ENCODE results near the gene JAGN1.
"Not testable (repeated sequence)": the region's sequence is repeated elsewhere in the genome, so short reads cannot be mapped to it uniquely, and the experiment has no call there.

The JAGN1 gene

DNA sequence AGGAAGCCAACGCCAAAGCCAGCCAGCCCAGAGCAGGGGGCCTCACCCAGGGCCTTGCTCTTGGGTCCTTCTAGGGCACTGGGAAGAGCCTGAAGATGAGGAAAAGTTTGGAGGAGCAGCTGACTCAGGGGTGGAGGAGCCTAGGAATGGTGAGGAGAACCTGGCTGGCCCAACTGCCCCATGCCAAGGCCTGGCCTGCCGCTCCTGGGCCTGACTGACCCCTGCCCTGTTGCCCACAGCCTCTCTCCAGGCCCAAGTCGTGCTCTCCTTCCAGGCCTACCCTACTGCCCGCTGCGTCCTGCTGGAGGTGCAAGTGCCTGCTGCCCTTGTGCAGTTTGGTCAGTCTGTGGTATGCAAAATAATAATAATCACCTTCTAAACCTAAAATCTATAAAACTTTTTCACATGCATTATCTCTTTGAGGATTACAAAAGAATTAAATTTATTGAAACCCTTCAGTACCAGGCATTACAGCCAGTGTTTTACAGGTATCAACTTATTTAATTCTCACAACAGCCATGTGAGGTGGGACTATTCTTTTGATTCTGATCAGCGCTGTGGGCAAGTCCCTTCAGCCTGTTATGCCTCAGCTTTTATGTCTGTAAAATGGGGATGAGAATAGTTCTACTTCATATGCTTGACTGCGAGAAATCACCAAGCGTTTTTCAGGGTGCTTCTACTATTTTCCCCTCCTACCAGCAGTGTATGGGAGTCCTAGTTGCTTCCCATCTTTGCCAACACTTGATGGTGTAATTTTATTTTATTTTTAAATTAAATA, 28.0 kb downstream of the JAGN1 start:
- no peak for DNase-seq (ENCODE audit: low read depth)

DNA sequence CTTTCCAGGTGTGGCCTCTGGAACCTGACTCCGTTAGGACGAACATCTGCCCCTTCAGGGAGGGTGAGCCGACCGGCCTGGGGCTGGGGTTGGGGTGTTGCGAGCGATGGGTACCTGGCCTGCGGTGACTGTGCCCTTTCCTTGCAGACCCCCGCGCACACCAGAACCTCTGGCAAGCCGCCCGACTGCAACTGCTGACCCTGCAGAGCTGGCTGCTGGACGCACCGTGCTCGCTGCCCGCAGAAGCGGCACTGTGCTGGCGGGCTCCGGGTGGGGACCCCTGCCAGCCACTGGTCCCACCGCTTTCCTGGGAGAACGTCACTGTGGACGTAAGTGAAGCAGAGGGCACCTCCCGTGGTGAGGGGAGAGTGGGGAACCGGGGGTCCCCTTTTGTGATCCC, 37.7 kb downstream of the JAGN1 start:
- no peak for DNase-seq (ENCODE audit: low read depth)

DNA sequence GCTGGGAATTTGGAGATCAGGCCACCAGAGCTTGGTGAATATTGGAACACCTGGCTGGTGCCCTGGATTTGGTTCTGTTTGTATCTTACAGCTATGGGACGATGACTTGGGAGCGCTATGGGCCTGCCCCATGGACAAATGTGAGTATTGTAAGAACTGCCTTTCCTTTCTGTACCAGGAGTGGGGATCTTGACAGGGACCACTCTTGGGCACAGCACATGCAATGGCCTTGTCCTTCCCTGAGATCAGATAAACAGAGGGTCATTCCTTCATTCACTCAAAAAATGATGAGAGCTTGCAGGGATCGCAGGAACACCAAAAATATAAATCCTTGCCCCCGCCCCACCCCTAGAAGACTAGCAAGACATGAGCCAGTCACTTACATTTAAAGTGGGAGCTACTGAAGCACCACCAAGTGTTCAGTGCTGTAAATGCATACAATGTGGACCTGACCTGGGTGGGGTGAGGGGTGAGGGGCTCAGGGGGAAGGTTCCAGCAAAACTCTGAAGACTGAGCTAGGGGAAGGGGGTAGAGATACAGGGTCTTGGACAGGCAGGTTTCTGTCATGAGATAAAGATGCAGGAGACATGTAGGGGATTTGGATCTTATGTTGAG, 40.5 kb downstream of the JAGN1 start:
- DNase-seq (ENCODE audit: low read depth), result no peak

DNA sequence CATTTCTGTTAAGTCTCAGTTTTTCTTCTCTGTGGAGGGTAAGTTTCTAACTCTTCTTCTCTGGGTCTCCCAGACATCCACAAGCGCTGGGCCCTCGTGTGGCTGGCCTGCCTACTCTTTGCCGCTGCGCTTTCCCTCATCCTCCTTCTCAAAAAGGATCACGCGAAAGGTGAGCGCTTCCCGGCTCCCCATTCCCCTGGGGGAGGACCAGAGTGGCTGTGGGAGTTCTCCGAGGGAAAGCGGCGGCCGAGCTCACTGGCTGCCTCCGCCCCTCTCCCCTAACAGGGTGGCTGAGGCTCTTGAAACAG, 42.1 kb downstream of the JAGN1 start:
- DNase-seq (ENCODE audit: low read depth), result no peak

DNA sequence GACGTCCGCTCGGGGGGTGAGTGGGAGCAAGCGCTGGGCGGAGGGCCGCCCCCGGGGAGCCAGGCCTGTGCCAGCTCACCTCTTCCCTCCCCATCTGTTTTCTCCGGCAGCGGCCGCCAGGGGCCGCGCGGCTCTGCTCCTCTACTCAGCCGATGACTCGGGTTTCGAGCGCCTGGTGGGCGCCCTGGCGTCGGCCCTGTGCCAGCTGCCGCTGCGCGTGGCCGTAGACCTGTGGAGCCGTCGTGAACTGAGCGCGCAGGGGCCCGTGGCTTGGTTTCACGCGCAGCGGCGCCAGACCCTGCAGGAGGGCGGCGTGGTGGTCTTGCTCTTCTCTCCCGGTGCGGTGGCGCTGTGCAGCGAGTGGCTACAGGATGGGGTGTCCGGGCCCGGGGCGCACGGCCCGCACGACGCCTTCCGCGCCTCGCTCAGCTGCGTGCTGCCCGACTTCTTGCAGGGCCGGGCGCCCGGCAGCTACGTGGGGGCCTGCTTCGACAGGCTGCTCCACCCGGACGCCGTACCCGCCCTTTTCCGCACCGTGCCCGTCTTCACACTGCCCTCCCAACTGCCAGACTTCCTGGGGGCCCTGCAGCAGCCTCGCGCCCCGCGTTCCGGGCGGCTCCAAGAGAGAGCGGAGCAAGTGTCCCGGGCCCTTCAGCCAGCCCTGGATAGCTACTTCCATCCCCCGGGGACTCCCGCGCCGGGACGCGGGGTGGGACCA, 42.6 kb downstream of the JAGN1 start:
- no peak for DNase-seq (ENCODE audit: low read depth)

DNA sequence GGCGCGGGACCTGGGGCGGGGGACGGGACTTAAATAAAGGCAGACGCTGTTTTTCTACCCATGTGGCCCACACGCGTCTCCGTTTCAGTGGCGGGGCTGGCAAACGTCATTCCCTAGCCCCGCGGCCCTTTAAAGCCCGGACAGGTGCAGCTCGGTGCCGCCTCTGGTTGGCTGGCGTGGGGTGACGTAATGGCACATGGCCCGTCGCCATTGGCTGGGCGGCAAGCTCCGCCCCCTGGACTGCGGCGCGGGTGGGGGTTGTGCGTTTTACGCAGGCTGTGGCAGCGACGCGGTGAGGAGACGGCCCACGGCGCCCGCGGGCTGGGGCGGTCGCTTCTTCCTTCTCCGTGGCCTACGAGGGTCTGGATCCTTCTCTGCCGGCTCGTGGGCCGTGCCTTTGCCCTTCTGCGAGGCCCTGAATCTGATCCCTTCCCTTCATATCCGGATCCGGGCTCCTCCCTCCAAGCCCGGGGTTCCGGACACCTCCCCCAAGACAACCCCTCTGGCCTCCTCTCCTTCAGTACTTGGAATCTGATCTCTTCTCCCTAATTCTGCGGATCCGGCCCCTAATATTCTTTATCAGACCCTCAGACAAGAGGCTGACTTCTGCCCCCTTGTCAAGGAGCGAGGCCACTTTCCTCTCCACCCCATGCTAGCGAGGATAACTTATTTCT, 43.3 kb downstream of the JAGN1 start, which contains the start of gene CRELD1:
CRELD1 (plus strand) TSS at position 274 of the 674 bp plus-strand sequence. CDS start 605 bp downstream, outside the sequence.
- DNase-seq (ENCODE audit: low read depth), result peak; percentile 70

DNA sequence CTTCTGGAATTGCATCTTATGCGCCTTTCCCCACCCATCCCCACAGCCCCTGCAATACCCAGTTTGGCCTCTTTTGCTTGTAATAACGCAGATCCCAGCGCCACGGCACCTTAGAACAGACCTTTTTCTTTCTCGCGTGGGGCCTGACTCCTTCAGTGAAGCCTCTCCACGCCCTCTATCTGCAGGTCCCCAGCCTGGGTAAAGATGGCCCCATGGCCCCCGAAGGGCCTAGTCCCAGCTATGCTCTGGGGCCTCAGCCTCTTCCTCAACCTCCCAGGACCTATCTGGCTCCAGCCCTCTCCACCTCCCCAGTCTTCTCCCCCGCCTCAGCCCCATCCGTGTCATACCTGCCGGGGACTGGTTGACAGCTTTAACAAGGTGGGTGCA, 43.8 kb downstream of the JAGN1 start:
- DNase-seq (ENCODE audit: low read depth), result no peak

DNA sequence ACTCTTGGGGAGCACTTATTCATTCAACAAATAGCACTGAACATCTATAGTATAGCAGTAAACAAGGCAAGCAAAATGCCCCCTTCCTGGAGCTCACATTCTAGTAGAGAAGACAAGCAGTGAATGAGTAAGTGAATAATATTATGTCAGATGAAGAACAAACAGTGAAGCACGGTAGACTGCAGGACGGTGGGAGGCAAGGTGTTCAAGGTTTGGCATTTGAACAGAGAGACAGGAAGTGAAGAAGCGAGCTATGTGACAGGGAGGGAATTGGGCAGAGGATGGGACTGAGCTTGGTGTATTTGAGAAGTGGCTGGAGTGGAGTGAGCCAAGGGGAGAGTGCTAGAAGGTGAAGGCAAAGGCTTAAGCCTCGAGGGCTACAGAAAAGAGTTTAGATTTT, 44.6 kb downstream of the JAGN1 start:
- no peak for DNase-seq (ENCODE audit: low read depth)

DNA sequence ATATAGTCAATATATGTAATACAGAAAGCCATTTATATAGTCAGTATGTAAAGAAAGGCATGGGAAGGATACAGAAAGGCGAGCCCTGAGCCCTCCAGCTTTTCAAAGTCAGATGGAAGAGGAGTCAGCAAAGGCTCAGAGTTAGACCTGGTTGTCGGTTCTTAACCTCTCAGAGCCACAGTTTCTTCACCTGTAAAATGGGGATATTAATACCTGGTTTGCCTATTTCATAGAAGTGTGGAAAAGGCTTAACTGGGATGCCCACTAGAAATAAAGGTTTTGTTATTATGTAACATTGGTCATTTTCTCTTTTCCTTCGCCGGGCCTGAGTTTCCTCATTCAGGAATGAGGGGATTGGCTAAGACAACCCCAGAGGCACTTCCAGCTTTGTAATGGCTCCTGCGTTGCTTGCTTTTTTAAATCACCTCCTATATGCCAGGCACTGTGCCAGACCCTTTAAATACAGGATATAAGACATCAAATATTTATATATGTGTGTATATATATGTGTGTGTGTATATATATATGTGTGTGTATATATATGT, 45.6 kb downstream of the JAGN1 start:
- DNase-seq (ENCODE audit: low read depth), result no peak

DNA sequence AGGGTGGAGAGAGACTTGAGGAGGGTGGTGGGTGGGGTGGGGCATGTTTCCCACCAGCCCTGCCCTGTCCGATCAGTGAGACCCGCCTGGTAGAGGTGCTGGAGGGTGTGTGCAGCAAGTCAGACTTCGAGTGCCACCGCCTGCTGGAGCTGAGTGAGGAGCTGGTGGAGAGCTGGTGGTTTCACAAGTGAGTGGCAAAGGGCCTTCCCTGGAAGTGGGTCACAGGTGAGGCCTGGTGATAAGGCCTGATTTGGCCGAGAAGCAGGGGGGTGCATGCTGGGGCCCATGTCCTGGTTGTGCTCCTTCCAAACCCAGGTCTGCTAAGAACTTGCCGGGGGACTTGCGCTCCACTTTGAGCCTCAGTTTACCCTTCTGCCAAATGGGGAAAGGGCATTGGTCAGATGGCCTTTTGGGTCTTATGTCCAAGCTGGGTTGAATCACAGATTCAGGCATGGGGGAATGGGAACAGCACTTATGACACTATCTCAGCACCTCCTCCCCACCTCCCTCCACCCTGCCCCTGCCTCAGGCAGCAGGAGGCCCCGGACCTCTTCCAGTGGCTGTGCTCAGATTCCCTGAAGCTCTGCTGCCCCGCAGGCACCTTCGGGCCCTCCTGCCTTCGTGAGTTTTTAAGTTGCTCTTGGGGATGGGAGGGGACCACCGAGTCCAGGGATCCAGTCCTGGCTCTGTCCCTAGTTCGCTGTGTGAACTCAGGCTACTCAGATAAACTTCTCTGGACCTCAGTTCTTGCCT, 47.3 kb downstream of the JAGN1 start:
- DNase-seq (ENCODE audit: low read depth), result no peak

DNA sequence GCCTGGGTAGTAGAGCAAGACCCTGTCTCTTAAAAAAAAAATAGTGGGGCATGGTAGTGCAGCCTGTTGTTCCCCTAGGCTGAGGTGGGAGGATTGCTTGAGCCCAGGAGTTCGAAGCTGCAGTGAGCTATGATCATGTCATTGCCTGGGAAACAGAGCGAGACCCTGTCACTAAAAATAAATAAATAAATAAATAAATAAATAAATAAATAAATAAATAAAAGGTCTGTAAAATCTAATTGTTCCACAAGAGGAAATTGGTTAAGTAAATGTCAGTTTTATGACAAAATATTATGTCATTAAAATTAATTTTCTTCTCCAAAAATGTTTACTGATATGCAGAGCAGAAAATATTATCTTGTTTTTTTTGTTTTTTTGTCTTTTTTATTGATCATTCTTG, 48.6 kb downstream of the JAGN1 start:
- no peak for DNase-seq (ENCODE audit: low read depth)

DNA sequence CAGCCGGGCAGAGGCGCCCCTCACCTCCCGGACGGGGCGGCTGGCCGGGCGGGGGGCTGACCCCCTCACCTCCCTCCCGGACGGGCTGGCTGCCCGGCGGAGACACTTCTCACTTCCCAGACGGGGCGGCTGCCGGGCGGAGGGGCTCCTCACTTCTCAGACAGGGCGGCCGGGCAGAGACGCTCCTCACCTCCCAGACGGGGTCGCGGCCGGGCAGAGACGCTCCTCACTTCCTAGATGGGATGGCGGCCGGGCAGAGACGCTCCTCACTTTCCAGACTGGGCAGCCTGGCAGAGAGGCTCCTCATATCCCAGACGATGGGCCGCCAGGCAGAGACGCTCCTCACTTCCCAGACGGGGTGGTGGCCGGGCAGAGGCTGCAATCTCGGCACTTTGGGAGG, 49.5 kb downstream of the JAGN1 start:
- not testable (repeated sequence) for DNase-seq (ENCODE audit: low read depth)

DNA sequence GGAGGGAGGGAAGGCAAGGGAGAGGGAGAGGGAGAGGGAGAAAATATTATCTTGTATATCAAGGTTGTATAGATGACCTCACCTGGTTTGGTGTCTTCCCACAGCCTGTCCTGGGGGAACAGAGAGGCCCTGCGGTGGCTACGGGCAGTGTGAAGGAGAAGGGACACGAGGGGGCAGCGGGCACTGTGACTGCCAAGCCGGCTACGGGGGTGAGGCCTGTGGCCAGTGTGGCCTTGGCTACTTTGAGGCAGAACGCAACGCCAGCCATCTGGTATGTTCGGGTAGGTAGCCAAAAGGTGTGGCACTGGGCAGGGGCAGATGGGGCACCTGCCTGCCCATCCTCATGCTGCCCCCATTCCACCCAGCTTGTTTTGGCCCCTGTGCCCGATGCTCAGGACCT, 50.3 kb downstream of the JAGN1 start:
- DNase-seq (ENCODE audit: low read depth), result no peak

DNA sequence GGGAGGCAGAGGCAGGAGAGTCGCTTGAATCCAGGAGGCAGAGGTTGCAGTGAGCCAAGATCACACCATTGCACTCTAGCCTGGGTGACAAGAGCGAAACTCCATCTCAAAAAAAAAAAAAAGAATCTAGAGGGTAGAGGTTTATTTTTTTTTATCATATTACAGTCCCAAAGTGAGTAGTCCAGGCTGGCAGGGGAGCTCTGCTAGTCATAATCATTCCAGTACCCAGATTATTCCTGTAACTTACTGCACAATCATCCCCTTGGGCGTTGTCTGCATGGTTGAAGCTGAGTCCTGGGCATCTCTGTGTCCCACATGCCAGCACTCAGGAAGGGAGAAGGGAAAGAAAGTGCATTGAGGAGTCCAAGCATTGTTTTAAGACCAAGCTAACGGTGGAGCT, 51.8 kb downstream of the JAGN1 start:
- no peak for DNase-seq (ENCODE audit: low read depth)

DNA sequence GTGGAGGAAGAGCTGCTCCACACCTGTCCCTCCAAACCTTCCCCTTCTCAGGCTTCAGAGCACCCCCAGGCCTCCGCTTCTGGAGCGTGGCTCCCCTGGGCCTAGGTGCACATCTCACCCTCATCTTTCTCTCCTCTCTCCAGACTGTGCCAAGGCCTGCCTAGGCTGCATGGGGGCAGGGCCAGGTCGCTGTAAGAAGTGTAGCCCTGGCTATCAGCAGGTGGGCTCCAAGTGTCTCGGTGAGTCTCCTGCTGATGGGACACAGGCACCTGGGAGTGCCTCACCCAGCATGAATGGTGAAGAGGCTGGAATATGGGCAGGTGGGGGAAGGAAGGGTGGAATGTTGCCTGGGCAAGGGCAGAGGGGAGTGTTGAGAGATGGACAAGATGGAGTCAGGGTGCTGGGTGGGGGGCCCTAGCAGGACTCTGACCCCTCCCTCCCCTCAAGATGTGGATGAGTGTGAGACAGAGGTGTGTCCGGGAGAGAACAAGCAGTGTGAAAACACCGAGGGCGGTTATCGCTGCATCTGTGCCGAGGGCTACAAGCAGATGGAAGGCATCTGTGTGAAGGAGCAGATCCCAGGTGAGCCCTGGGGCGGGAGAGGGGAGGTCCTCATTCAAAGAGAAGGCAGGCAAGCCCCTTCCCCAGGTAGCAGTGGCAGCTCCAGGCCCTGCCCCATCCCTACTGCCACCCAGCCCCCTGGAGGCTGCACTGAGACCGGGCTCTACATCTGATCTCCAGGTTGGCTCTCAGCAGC, 52.7 kb downstream of the JAGN1 start:
- DNase-seq (ENCODE audit: low read depth), result no peak
